Measurements from ENCODE around the gene RASGRF1. TPM values are rescaled to one million over a fixed set of nuclear protein-coding genes. Genes with fewer than 3 reads are reported as not detected.

RASGRF1 gene
- polyA plus RNA-seq, 1 donor from 2014 or later = 11.0 TPM

GRCh38 chr15:78978601-78979179 lies 111.9 kb downstream of the RASGRF1 start:
- Histone ChIP-seq H3K9me2 (ENCODE audit: insufficient read depth, low read length) (no peaks in the 10 kb centered on the region), H2AFZ (ENCODE audit: low read depth, low read length) (no peak overlapping the region), H3K4me2 (ENCODE audit: low read length) (no peak overlapping the region), H3K9me3 (ENCODE audit: low read length) (no peaks in the 10 kb centered on the region), H3K79me2 (replicated peaks; ENCODE audit: insufficient read depth, low read length) (no peaks in the 10 kb centered on the region), H3K9ac (ENCODE audit: low read length) (no peak overlapping the region), H3K27me3 (ENCODE audit: insufficient read depth, low read depth, low read length) (no peaks in the 10 kb centered on the region), H3F3A (ENCODE audit: insufficient read depth, low read length, poor library complexity, severe bottlenecking) (no peaks in the 10 kb centered on the region), H3K4me3 (ENCODE audit: low read length) (no peak overlapping the region), H3K27ac (ENCODE audit: low read length) (no peak overlapping the region), H3K36me3 (ENCODE audit: insufficient read depth, low read length) (peaks cover 4% of the 10 kb centered on the region), H4K20me1 (ENCODE audit: insufficient read depth) (no peaks in the 10 kb centered on the region)
- TF ChIP-seq TAF1 (IDR thresholded peaks at IDR 0.05; ENCODE audit: low read depth) = no peak
- TF ChIP-seq, protein P1, sequence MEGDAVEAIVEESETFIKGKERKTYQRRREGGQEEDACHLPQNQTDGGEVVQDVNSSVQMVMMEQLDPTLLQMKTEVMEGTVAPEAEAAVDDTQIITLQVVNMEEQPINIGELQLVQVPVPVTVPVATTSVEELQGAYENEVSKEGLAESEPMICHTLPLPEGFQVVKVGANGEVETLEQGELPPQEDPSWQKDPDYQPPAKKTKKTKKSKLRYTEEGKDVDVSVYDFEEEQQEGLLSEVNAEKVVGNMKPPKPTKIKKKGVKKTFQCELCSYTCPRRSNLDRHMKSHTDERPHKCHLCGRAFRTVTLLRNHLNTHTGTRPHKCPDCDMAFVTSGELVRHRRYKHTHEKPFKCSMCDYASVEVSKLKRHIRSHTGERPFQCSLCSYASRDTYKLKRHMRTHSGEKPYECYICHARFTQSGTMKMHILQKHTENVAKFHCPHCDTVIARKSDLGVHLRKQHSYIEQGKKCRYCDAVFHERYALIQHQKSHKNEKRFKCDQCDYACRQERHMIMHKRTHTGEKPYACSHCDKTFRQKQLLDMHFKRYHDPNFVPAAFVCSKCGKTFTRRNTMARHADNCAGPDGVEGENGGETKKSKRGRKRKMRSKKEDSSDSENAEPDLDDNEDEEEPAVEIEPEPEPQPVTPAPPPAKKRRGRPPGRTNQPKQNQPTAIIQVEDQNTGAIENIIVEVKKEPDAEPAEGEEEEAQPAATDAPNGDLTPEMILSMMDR (IDR thresholded peaks at IDR 0.05; ENCODE audit: poor library complexity, severe bottlenecking) = no peak
- no peak for TF ChIP-seq EP300 (conservative IDR thresholded peaks at IDR 0.05; ENCODE audit: poor library complexity, severe bottlenecking)
- TF ChIP-seq POLR2AphosphoS5 (IDR thresholded peaks at IDR 0.05) = no peak
- no peak for TF ChIP-seq EZH2 (IDR thresholded peaks at IDR 0.05; ENCODE audit: borderline replicate concordance, insufficient read depth, low read length, poor library complexity, severe bottlenecking)
- TF ChIP-seq, protein P2, sequence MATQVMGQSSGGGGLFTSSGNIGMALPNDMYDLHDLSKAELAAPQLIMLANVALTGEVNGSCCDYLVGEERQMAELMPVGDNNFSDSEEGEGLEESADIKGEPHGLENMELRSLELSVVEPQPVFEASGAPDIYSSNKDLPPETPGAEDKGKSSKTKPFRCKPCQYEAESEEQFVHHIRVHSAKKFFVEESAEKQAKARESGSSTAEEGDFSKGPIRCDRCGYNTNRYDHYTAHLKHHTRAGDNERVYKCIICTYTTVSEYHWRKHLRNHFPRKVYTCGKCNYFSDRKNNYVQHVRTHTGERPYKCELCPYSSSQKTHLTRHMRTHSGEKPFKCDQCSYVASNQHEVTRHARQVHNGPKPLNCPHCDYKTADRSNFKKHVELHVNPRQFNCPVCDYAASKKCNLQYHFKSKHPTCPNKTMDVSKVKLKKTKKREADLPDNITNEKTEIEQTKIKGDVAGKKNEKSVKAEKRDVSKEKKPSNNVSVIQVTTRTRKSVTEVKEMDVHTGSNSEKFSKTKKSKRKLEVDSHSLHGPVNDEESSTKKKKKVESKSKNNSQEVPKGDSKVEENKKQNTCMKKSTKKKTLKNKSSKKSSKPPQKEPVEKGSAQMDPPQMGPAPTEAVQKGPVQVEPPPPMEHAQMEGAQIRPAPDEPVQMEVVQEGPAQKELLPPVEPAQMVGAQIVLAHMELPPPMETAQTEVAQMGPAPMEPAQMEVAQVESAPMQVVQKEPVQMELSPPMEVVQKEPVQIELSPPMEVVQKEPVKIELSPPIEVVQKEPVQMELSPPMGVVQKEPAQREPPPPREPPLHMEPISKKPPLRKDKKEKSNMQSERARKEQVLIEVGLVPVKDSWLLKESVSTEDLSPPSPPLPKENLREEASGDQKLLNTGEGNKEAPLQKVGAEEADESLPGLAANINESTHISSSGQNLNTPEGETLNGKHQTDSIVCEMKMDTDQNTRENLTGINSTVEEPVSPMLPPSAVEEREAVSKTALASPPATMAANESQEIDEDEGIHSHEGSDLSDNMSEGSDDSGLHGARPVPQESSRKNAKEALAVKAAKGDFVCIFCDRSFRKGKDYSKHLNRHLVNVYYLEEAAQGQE (IDR thresholded peaks at IDR 0.05; ENCODE audit: borderline replicate concordance) = no peak
- no peak for TF ChIP-seq MXI1 (conservative IDR thresholded peaks at IDR 0.05; ENCODE audit: poor library complexity, severe bottlenecking)
- no peak for TF ChIP-seq SMC3 (conservative IDR thresholded peaks at IDR 0.05; ENCODE audit: poor library complexity)
- no peak for TF ChIP-seq RAD21 (conservative IDR thresholded peaks at IDR 0.05)

- no peak overlapping the region for H2AFZ ChIP-seq (ENCODE audit: low read depth, low read length)
- no peaks in the 10 kb centered on the region for H3K36me3 ChIP-seq (ENCODE audit: insufficient read depth, low read length)
- H3K4me2 ChIP-seq (ENCODE audit: low read length) = no peak overlapping the region
- H3K9ac ChIP-seq (ENCODE audit: low read length) = no peak overlapping the region
- H3K79me2 ChIP-seq (replicated peaks; ENCODE audit: insufficient read depth, low read length) = no peaks in the 10 kb centered on the region
- H3K27me3 ChIP-seq (ENCODE audit: insufficient read depth, low read depth, low read length) = no peaks in the 10 kb centered on the region
- H3K9me2 ChIP-seq (ENCODE audit: insufficient read depth, low read length) = no peaks in the 10 kb centered on the region
- H3K9me3 ChIP-seq (ENCODE audit: low read length) = no peaks in the 10 kb centered on the region
- TF ChIP-seq POLR2AphosphoS5 (IDR thresholded peaks at IDR 0.05) = no peak
- TF ChIP-seq, protein P1 (IDR thresholded peaks at IDR 0.05; ENCODE audit: poor library complexity, severe bottlenecking) = no peak
- TF ChIP-seq RAD21 (conservative IDR thresholded peaks at IDR 0.05) = no peak
- TF ChIP-seq EP300 (conservative IDR thresholded peaks at IDR 0.05; ENCODE audit: poor library complexity, severe bottlenecking) = no peak
- no peak overlapping the region for H3K4me3 ChIP-seq (ENCODE audit: low read length)
- no peaks in the 10 kb centered on the region for H3F3A ChIP-seq (ENCODE audit: insufficient read depth, low read length, poor library complexity, severe bottlenecking)
- no peaks in the 10 kb centered on the region for H4K20me1 ChIP-seq (ENCODE audit: insufficient read depth)
- no peak overlapping the region for H3K27ac ChIP-seq (ENCODE audit: low read length)
These were observed 112.8 kb downstream of the RASGRF1 start for GRCh38 chr15:78977591-78978347.

Data from neural cell (in vitro differentiated cells).